ENCODE results near the gene STX8. TPM values are rescaled to one million over a fixed set of nuclear protein-coding genes. Genes with fewer than 3 reads are reported as not detected.

The STX8 gene
- total and polyA plus RNA-seq, 9 of the 15 experiments (the other 6 are each of a cell fraction or from before 2014, with no cell fraction given): 14.6 to 42.5 (median 22.1) TPM

GRCh38 chr17:9538626-9539025, 37.0 kb downstream of the STX8 start:
- FAIRE-seq (no peak), ATAC-seq (no peak), DNase-seq (ENCODE audit: extremely low read depth in 1 of 4, low spot score in 3 of 4) (no peak)
- no peaks in the 10 kb centered on the region for H3K9me1 ChIP-seq (ENCODE audit: control insufficient read depth, insufficient read depth, low read length)
- CTCF ChIA-PET (ENCODE audit: low intra/inter-chr PET ratio): no interaction called here
- TF ChIP-seq MYBL2 (IDR thresholded peaks at IDR 0.05; ENCODE audit: low read depth) (no peak), MYBL2 (CRISPR knock-in tag; IDR thresholded peaks at IDR 0.05; ENCODE audit: borderline replicate concordance) (no peak), MED1 (CRISPR knock-in tag; IDR thresholded peaks at IDR 0.05; ENCODE audit: borderline replicate concordance) (no peak), CTCF (IDR thresholded peaks at IDR 0.05 in 2 of 3, conservative IDR thresholded peaks at IDR 0.05 in 1 of 3; ENCODE audit: insufficient read depth in 2 of 3, low read depth in 1 of 3, low read length in 3 of 3) (no peak), CREB3 (tag; conservative IDR thresholded peaks at IDR 0.05; ENCODE audit: low read depth) (no peak), FOXK1 (CRISPR knock-in tag; IDR thresholded peaks at IDR 0.05; ENCODE audit: borderline replicate concordance) (no peak), ZNF133 (CRISPR knock-in tag; IDR thresholded peaks at IDR 0.05) (no peak), HLTF (IDR thresholded peaks at IDR 0.05) (no peak), ZC3H8 (IDR thresholded peaks at IDR 0.05) (no peak)
- 4% methylated on average over 4 of the region's 4 CpGs for WGBS (ENCODE audit: insufficient coverage, low coverage, missing lambda C conversion rate)
- no peaks in the 10 kb centered on the region for H3K36me3 ChIP-seq (ENCODE audit: control insufficient read depth, insufficient read depth, low read length)
- H3K4me3 ChIP-seq: no peak overlapping the region
- in situ Hi-C loops (cut with MboI): loop anchor here (25.0 kb wide), 2 partner anchors 551 to 1151 kb away; partner anchors contain the start of genes KRABD2, RNF222 and RPL26
- POLR2A ChIA-PET: no interaction called here
- no peak overlapping the region for H3K4me2 ChIP-seq (ENCODE audit: insufficient read depth, low read length)
- no peaks in the 10 kb centered on the region for H3K79me2 ChIP-seq (ENCODE audit: control insufficient read depth, insufficient read depth, low read length)
- no peak overlapping the region for H2AFZ ChIP-seq (ENCODE audit: low read depth, low read length)
- BruUV-seq (replicated peaks): no TSS peak
- H3K9ac ChIP-seq (ENCODE audit: insufficient read depth in 1 of 2, low read depth in 2 of 2, low read length in 2 of 2): no peak overlapping the region
- no peaks in the 10 kb centered on the region for H3K9me3 ChIP-seq (replicated peaks; ENCODE audit: control insufficient read depth, insufficient read depth, low read depth, low read length)
- H3K27ac ChIP-seq (ENCODE audit: extremely low read depth, low read depth, low read length): no peak overlapping the region
- no peaks in the 10 kb centered on the region; a peak in 1 of 5 replicates for H3K27me3 ChIP-seq (ENCODE audit: control insufficient read depth in 2 of 2, insufficient read depth in 2 of 2, low read length in 2 of 2)
- H3K4me1 ChIP-seq (replicated peaks in 1 of 2; ENCODE audit: control insufficient read depth in 2 of 2, insufficient read depth in 2 of 2, low read length in 2 of 2): no peaks in the 10 kb centered on the region
- intact Hi-C loops (cut with micrococcal nuclease): no loop called here
- no peaks in the 10 kb centered on the region for H4K20me1 ChIP-seq (replicated peaks; ENCODE audit: control insufficient read depth, insufficient read depth, low read length)
